Amniotic stem cell (primary cell): Measurements from ENCODE around the gene MANBA.
"Not testable (repeated sequence)": the region's sequence is repeated elsewhere in the genome, so short reads cannot be mapped to it uniquely, and the experiment has no call there.

Experiments used
- DNase-seq: peaks from one replicate; lab custom pipeline; 2025; lab: John Stamatoyannopoulos, UW

The MANBA gene

GRCh38 chr4:102761906-102762305, 1.1 kb upstream of the MANBA start:
- DNase-seq, result no peak

GRCh38 chr4:102761296-102761701, 531 bp upstream of the MANBA start:
- DNase-seq, result no peak

GRCh38 chr4:102759831-102760644, 730 bp downstream of the MANBA start:
- peak; percentile 19 for DNase-seq

- no peak for DNase-seq
Measured at GRCh38 chr4:102758241-102759160, 2.3 kb downstream of the MANBA start.

GRCh38 chr4:102757681-102758080, 3.1 kb downstream of the MANBA start:
- no peak for DNase-seq

GRCh38 chr4:102754044-102754443, 6.7 kb downstream of the MANBA start:
- DNase-seq, result no peak

- DNase-seq, result no peak
Measured at GRCh38 chr4:102751941-102752340, 8.8 kb downstream of the MANBA start.

GRCh38 chr4:102743352-102743751, 17.4 kb downstream of the MANBA start:
- not testable (repeated sequence) for DNase-seq

GRCh38 chr4:102738802-102739201, 22.0 kb downstream of the MANBA start:
- not testable (repeated sequence) for DNase-seq

- DNase-seq, result no peak
Measured at GRCh38 chr4:102736636-102737549, 23.9 kb downstream of the MANBA start.

GRCh38 chr4:102735582-102735981, 25.2 kb downstream of the MANBA start:
- no peak for DNase-seq

- DNase-seq, result no peak
Measured at GRCh38 chr4:102734591-102735385, 26.0 kb downstream of the MANBA start.

GRCh38 chr4:102734116-102734515, 26.7 kb downstream of the MANBA start:
- DNase-seq, result no peak

GRCh38 chr4:102733084-102733483, 27.7 kb downstream of the MANBA start:
- DNase-seq, result no peak

GRCh38 chr4:102732678-102733077, 28.1 kb downstream of the MANBA start:
- no peak for DNase-seq

- DNase-seq, result no peak
Measured at GRCh38 chr4:102730968-102731533, 29.7 kb downstream of the MANBA start.

GRCh38 chr4:102729486-102729885, 31.3 kb downstream of the MANBA start:
- DNase-seq, result not testable (repeated sequence)

- not testable (repeated sequence) for DNase-seq
Measured at GRCh38 chr4:102726919-102727318, 33.8 kb downstream of the MANBA start.

GRCh38 chr4:102726068-102726467, 34.7 kb downstream of the MANBA start:
- DNase-seq, result no peak

- DNase-seq, result no peak
Measured at GRCh38 chr4:102725229-102725628, 35.5 kb downstream of the MANBA start.

- no peak for DNase-seq
Measured at GRCh38 chr4:102723511-102723910, 37.3 kb downstream of the MANBA start.
